Liver (tissue), 9 donors: ENCODE data around the gene TRIM33. TPM values are rescaled to one million over a fixed set of nuclear protein-coding genes. Genes with fewer than 3 reads are reported as not detected.

Experiments used
- DNase-seq: peaks from one replicate; pipeline ENCODE4 v3.0.0-alpha.2; 2017; ENCODE audit warnings: low spot score
- H3K27ac ChIP-seq, 2 donors: one replicate each; pipeline ENCODE4 v1.7.0; 2013; ENCODE audit warnings: inconsistent platforms in 2 of 2, low read length in 2 of 2, control low read depth in 1 of 2, low read depth in 1 of 2, mild to moderate bottlenecking in 1 of 2
- H3K27me3 ChIP-seq, 4 donors: one replicate each; pipeline versions ENCODE4 v1.6.1 to v1.7.0; 2013; ENCODE audit warnings: low read length in 3 of 4, inconsistent platforms in 1 of 4, mild to moderate bottlenecking in 1 of 4, moderate library complexity in 1 of 4; ENCODE audit not compliant: control insufficient read depth in 4 of 4, insufficient read depth in 4 of 4
- H3K36me3 ChIP-seq, 4 donors: one replicate each; pipeline versions ENCODE4 v1.6.1 to v1.7.0; 2013; ENCODE audit warnings: low read length in 3 of 4, mild to moderate bottlenecking in 3 of 4, low read depth in 1 of 4, moderate library complexity in 1 of 4; ENCODE audit not compliant: control insufficient read depth in 4 of 4, insufficient read depth in 3 of 4
- H3K4me1 ChIP-seq, 4 donors: one replicate each; pipeline versions ENCODE4 v1.6.1 to v1.7.0; 2013; ENCODE audit warnings: low read length in 3 of 4, mild to moderate bottlenecking in 3 of 4, moderate library complexity in 1 of 4; ENCODE audit not compliant: control insufficient read depth in 4 of 4, insufficient read depth in 4 of 4
- H3K4me3 ChIP-seq, 3 donors: one replicate each; pipeline versions ENCODE4 v1.6.1 to v1.7.0; 2013; ENCODE audit warnings: low read length in 3 of 3, control low read depth in 1 of 3, low read depth in 1 of 3, mild to moderate bottlenecking in 1 of 3
- H3K9ac ChIP-seq, 2 donors: one replicate each; pipeline ENCODE4 v1.7.0; 2013; ENCODE audit warnings: low read length in 2 of 2, mild to moderate bottlenecking in 2 of 2, moderate library complexity in 2 of 2, control low read depth in 1 of 2, low read depth in 1 of 2
- H3K9me3 ChIP-seq, 4 donors: one replicate each; pipeline versions ENCODE4 v1.6.1 to v1.7.0; 2013; ENCODE audit warnings: low read length in 3 of 4; ENCODE audit not compliant: control insufficient read depth in 4 of 4
- EGR1 ChIP-seq, 2 donors: IDR thresholded peaks; 2 replicates each; pipeline ENCODE4 v1.6.1; 2016 to 2018; ENCODE audit warnings: antibody characterized with exemption in 2 of 2, low read depth in 2 of 2
- FOXA1 ChIP-seq: IDR thresholded peaks from 2 replicates; pipeline ENCODE4 v1.6.1; 2016; ENCODE audit warnings: antibody characterized with exemption
- FOXA2 ChIP-seq: IDR thresholded peaks from 2 replicates; pipeline ENCODE4 v1.6.1; 2016; ENCODE audit warnings: antibody characterized with exemption
- GABPA ChIP-seq, 2 donors: IDR thresholded peaks in 1 of 2; conservative IDR thresholded peaks in 1 of 2; 2 replicates each; pipeline ENCODE4 v1.6.1; 2016; ENCODE audit warnings: antibody characterized with exemption in 2 of 2, mild to moderate bottlenecking in 1 of 2, moderate library complexity in 1 of 2
- HNF4A ChIP-seq, 2 donors: conservative IDR thresholded peaks; 2 replicates each; pipeline ENCODE4 v1.6.1; 2016; ENCODE audit warnings: antibody characterized with exemption in 2 of 2, mild to moderate bottlenecking in 2 of 2
- HNF4G ChIP-seq: IDR thresholded peaks from 2 replicates; pipeline ENCODE4 v1.6.1; 2016; ENCODE audit warnings: antibody characterized with exemption
- JUND ChIP-seq, 2 donors: IDR thresholded peaks; 2 replicates each; pipeline ENCODE4 v1.6.1; 2016; ENCODE audit warnings: antibody characterized with exemption in 2 of 2
- NR2F2 ChIP-seq: IDR thresholded peaks from 2 replicates; pipeline ENCODE4 v1.6.1; 2016; ENCODE audit warnings: antibody characterized with exemption
- RAD21 ChIP-seq, 2 donors: IDR thresholded peaks; 2 replicates each; pipeline ENCODE4 v1.6.1; 2016; ENCODE audit warnings: antibody characterized with exemption in 2 of 2, mild to moderate bottlenecking in 2 of 2
- RXRA ChIP-seq, 2 donors: IDR thresholded peaks; 2 replicates each; pipeline ENCODE4 v1.6.1; 2017 to 2018; ENCODE audit warnings: antibody characterized with exemption in 2 of 2, mild to moderate bottlenecking in 1 of 2
- SP1 ChIP-seq: IDR thresholded peaks from 2 replicates; pipeline ENCODE4 v1.6.1; 2018; ENCODE audit warnings: antibody characterized with exemption, mild to moderate bottlenecking
- TAF1 ChIP-seq: conservative IDR thresholded peaks from 2 replicates; pipeline ENCODE4 v1.6.1; 2016; ENCODE audit warnings: antibody characterized with exemption, mild to moderate bottlenecking
- YY1 ChIP-seq: IDR thresholded peaks from 2 replicates; pipeline ENCODE4 v1.6.1; 2016; ENCODE audit warnings: antibody characterized with exemption, mild to moderate bottlenecking
- polyA plus RNA-seq, 2 donors: library from polyadenylated mRNA; stranded (reverse) in 1 of 2; unstranded in 1 of 2; fragments of 200-250 nt in 1 of 2; fragments of >200 nt in 1 of 2; fragmentation: Nextera tagmentation in 1 of 2; extraction: Ambion mirVana in 1 of 2; gene quantifications; one replicate each; pipeline versions ENCODE4 v1.2.1 to v1.2.3, GENCODE V29; 2013 to 2015
- total RNA-seq, 2 donors: library from RNA; depleted of rRNA; stranded (reverse); fragments of >200 nt; gene quantifications; one replicate each; pipeline ENCODE4 v1.2.3, GENCODE V29; 2014
- TF ChIP-seq, protein P1 (sequence below): IDR thresholded peaks from 2 replicates; pipeline ENCODE4 v1.6.1; 2016; ENCODE audit warnings: antibody characterized with exemption
- TF ChIP-seq, protein P2 (sequence below): IDR thresholded peaks from 2 replicates; pipeline ENCODE4 v1.6.1; 2016; ENCODE audit warnings: antibody characterized with exemption, mild to moderate bottlenecking
- TF ChIP-seq, protein P3 (sequence below): fragments of 150-350 bp; IDR thresholded peaks from 2 replicates; pipeline ENCODE4 v1.5.1; 2017; ENCODE audit warnings: improper control_type of control experiment, low read depth, low read length; ENCODE audit not compliant: missing input control
- TF ChIP-seq, protein P4 (sequence below): IDR thresholded peaks from 2 replicates; pipeline ENCODE4 v1.6.1; 2016; ENCODE audit warnings: antibody characterized with exemption
- TF ChIP-seq, protein P5 (sequence below): IDR thresholded peaks from 2 replicates; pipeline ENCODE4 v1.6.1; 2016; ENCODE audit warnings: antibody characterized with exemption
- donor health status: healthy.
- donor health status: healthy.
- donor health status: healthy.
- donor health status: healthy.
- donor health status: healthy.

Gene TRIM33
- total and polyA plus RNA-seq, 4 donors = 4.5 to 30.5 (median 16.6) TPM

DNA sequence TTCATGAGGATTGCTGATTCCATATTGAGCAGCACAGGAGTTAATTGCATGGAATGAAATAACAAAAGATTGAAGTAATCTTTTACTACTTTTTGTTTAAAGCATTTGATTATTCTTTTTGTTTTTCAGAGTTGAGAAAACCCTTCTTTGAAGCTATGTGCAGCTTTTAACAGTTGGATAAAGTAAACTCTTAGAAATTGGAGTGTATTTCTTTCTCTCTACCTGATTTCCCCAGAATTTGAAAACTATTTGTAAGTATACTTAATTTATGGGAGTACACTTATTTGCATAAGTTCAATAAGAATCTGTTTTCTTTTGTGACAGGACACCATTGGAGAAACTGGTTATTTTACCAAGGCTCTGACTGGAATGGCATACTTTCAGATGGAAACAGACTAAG, 133.6 kb downstream of the TRIM33 start:
- H3K4me3 ChIP-seq = no peak overlapping the region
- no peaks in the 10 kb centered on the region for H3K9me3 ChIP-seq
- H3K4me1 ChIP-seq = no peaks in the 10 kb centered on the region
- no peak overlapping the region for H3K27ac ChIP-seq
- TF ChIP-seq FOXA1 (no peak), JUND (IDR thresholded peaks at IDR 0.05) (no peak), GABPA (IDR thresholded peaks at IDR 0.05 in 1 of 2, conservative IDR thresholded peaks at IDR 0.05 in 1 of 2) (no peak), YY1 (no peak), TAF1 (no peak), RAD21 (IDR thresholded peaks at IDR 0.05) (no peak), HNF4A (conservative IDR thresholded peaks at IDR 0.05) (no peak), HNF4G (no peak), RXRA (IDR thresholded peaks at IDR 0.05) (no peak), NR2F2 (no peak), EGR1 (IDR thresholded peaks at IDR 0.05; ENCODE audit: low read depth in 2 of 2) (no peak), SP1 (no peak), FOXA2 (no peak)
- TF ChIP-seq, protein P1, sequence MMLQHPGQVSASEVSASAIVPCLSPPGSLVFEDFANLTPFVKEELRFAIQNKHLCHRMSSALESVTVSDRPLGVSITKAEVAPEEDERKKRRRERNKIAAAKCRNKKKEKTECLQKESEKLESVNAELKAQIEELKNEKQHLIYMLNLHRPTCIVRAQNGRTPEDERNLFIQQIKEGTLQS = no peak
- TF ChIP-seq, protein P2, sequence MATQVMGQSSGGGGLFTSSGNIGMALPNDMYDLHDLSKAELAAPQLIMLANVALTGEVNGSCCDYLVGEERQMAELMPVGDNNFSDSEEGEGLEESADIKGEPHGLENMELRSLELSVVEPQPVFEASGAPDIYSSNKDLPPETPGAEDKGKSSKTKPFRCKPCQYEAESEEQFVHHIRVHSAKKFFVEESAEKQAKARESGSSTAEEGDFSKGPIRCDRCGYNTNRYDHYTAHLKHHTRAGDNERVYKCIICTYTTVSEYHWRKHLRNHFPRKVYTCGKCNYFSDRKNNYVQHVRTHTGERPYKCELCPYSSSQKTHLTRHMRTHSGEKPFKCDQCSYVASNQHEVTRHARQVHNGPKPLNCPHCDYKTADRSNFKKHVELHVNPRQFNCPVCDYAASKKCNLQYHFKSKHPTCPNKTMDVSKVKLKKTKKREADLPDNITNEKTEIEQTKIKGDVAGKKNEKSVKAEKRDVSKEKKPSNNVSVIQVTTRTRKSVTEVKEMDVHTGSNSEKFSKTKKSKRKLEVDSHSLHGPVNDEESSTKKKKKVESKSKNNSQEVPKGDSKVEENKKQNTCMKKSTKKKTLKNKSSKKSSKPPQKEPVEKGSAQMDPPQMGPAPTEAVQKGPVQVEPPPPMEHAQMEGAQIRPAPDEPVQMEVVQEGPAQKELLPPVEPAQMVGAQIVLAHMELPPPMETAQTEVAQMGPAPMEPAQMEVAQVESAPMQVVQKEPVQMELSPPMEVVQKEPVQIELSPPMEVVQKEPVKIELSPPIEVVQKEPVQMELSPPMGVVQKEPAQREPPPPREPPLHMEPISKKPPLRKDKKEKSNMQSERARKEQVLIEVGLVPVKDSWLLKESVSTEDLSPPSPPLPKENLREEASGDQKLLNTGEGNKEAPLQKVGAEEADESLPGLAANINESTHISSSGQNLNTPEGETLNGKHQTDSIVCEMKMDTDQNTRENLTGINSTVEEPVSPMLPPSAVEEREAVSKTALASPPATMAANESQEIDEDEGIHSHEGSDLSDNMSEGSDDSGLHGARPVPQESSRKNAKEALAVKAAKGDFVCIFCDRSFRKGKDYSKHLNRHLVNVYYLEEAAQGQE = no peak
- TF ChIP-seq, protein P3, sequence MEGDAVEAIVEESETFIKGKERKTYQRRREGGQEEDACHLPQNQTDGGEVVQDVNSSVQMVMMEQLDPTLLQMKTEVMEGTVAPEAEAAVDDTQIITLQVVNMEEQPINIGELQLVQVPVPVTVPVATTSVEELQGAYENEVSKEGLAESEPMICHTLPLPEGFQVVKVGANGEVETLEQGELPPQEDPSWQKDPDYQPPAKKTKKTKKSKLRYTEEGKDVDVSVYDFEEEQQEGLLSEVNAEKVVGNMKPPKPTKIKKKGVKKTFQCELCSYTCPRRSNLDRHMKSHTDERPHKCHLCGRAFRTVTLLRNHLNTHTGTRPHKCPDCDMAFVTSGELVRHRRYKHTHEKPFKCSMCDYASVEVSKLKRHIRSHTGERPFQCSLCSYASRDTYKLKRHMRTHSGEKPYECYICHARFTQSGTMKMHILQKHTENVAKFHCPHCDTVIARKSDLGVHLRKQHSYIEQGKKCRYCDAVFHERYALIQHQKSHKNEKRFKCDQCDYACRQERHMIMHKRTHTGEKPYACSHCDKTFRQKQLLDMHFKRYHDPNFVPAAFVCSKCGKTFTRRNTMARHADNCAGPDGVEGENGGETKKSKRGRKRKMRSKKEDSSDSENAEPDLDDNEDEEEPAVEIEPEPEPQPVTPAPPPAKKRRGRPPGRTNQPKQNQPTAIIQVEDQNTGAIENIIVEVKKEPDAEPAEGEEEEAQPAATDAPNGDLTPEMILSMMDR = no peak
- TF ChIP-seq, protein P4, sequence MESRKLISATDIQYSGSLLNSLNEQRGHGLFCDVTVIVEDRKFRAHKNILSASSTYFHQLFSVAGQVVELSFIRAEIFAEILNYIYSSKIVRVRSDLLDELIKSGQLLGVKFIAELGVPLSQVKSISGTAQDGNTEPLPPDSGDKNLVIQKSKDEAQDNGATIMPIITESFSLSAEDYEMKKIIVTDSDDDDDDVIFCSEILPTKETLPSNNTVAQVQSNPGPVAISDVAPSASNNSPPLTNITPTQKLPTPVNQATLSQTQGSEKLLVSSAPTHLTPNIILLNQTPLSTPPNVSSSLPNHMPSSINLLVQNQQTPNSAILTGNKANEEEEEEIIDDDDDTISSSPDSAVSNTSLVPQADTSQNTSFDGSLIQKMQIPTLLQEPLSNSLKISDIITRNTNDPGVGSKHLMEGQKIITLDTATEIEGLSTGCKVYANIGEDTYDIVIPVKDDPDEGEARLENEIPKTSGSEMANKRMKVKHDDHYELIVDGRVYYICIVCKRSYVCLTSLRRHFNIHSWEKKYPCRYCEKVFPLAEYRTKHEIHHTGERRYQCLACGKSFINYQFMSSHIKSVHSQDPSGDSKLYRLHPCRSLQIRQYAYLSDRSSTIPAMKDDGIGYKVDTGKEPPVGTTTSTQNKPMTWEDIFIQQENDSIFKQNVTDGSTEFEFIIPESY = no peak
- TF ChIP-seq, protein P5, sequence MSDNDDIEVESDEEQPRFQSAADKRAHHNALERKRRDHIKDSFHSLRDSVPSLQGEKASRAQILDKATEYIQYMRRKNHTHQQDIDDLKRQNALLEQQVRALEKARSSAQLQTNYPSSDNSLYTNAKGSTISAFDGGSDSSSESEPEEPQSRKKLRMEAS = no peak
- H3K36me3 ChIP-seq = no peaks in the 10 kb centered on the region
- no peak overlapping the region for H3K9ac ChIP-seq
- H3K27me3 ChIP-seq = no peaks in the 10 kb centered on the region
- no peak for DNase-seq
